Fibroblast of lung (primary cell): ENCODE results near the gene ZFYVE28. TPM values are rescaled to one million over a fixed set of nuclear protein-coding genes. Genes with fewer than 3 reads are reported as not detected.

ENCODE experiments used
- DNase-seq, 2 donors: peaks; one replicate each; pipeline versions ENCODE4 v3.0.0 to v3.0.0-alpha.2; 2010; ENCODE audit warnings: low read depth in 2 of 2
- H2AFZ ChIP-seq: 2 replicates; pipeline ENCODE4 v1.5.1; 2012; ENCODE audit warnings: low read length, control low read depth, inconsistent platforms
- H3K27ac ChIP-seq: 2 replicates; pipeline ENCODE4 v1.5.1; 2011; ENCODE audit warnings: low read length, control low read depth; ENCODE audit not compliant: insufficient read depth
- H3K27me3 ChIP-seq: 2 replicates; pipeline ENCODE4 v1.5.1; 2011; ENCODE audit warnings: mild to moderate bottlenecking, low read length; ENCODE audit not compliant: control insufficient read depth, insufficient read depth
- H3K36me3 ChIP-seq: 2 replicates; pipeline ENCODE4 v1.5.1; 2011; ENCODE audit warnings: low read length; ENCODE audit not compliant: control insufficient read depth, insufficient read depth
- H3K4me1 ChIP-seq: 2 replicates; pipeline ENCODE4 v1.5.1; 2011; ENCODE audit warnings: low read length; ENCODE audit not compliant: control insufficient read depth, insufficient read depth; ENCODE audit errors: extremely low read depth
- H3K4me2 ChIP-seq: 2 replicates; pipeline ENCODE4 v1.5.1; 2011; ENCODE audit warnings: low read length, control low read depth; ENCODE audit not compliant: insufficient read depth; ENCODE audit errors: extremely low read depth
- H3K4me3 ChIP-seq, 4 experiments: fragments of 200-600 bp in 1 of 4; sonication (generic) in 1 of 4; replicated peaks in 1 of 4; 2 replicates each; pipeline ENCODE4 v1.5.1; 2011 to 2016; ENCODE audit warnings: low read length in 4 of 4, low read depth in 3 of 4, mild to moderate bottlenecking in 3 of 4, control low read depth in 2 of 4, inconsistent platforms in 1 of 4, mixed read lengths in 1 of 4; ENCODE audit not compliant: insufficient read depth in 1 of 4; ENCODE audit errors: control extremely low read depth in 1 of 4
- H3K79me2 ChIP-seq: 2 replicates; pipeline ENCODE4 v1.5.1; 2012; ENCODE audit warnings: mild to moderate bottlenecking, low read length, inconsistent platforms; ENCODE audit not compliant: control insufficient read depth, insufficient read depth
- H3K9ac ChIP-seq: 2 replicates; pipeline ENCODE4 v1.5.1; 2011; ENCODE audit warnings: mild to moderate bottlenecking, low read length, control low read depth; ENCODE audit not compliant: insufficient read depth
- H3K9me3 ChIP-seq: 2 replicates; pipeline ENCODE4 v1.5.1; 2012; ENCODE audit warnings: low read depth, low read length; ENCODE audit not compliant: control insufficient read depth, insufficient read depth
- H4K20me1 ChIP-seq: 2 replicates; pipeline ENCODE4 v1.5.1; 2011; ENCODE audit warnings: low read length; ENCODE audit not compliant: control insufficient read depth, insufficient read depth; ENCODE audit errors: extremely low read depth
- EZH2 ChIP-seq: IDR thresholded peaks from 2 replicates; pipeline ENCODE4 v1.5.1; 2012; ENCODE audit warnings: low read length, control low read depth, mild to moderate bottlenecking; ENCODE audit errors: missing control alignments
- polyA plus RNA-seq, 2 donors: library from polyadenylated mRNA; depleted of rRNA in 1 of 2; stranded (reverse) in 1 of 2; unstranded in 1 of 2; fragments of >200 nt; gene quantifications; 2 replicates each; pipeline ENCODE4 v1.2.1, GENCODE V29; 2011 to 2012; ENCODE audit warnings: missing spikeins in 1 of 2
- total RNA-seq: library from RNA; depleted of rRNA; stranded (reverse); fragments of >200 nt; gene quantifications from 2 replicates; pipeline ENCODE4 v1.2.1, GENCODE V29; 2014
- TF ChIP-seq, protein P1 (sequence below), 2 donors: IDR thresholded peaks in 1 of 2; conservative IDR thresholded peaks in 1 of 2; 1 replicate in 1 of 2; 2 replicates in 1 of 2; pipeline ENCODE4 v1.5.1; 2011 to 2012; ENCODE audit warnings: low read length in 2 of 2, control low read depth in 1 of 2, inconsistent platforms in 1 of 2, low read depth in 1 of 2, mild to moderate bottlenecking in 1 of 2

Gene ZFYVE28
- total and polyA plus RNA-seq, 2 donors (not counting 1 experiment from before 2014, with no cell fraction given) = 2.4 to 11.6 TPM

DNA sequence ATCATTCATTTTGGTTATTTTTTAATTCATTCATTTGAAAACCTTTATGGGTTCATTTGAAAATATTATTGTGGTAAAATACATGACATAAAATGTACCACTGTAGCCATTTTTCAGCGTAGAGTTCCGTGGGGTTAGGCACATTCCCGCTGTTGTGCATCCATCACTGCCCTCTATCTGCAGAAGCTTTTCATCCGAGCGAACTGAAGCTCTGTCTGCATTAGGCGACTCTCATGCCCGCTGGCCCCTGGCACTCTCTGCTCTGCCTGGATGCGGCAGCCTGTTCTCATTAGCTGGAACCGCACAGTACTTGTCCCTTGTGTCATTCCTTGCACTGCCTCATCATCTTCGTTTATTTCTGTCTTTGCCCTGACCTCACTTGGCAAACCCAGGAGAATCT lies 17.9 kb upstream of the ZFYVE28 start:
- no peak for DNase-seq

DNA sequence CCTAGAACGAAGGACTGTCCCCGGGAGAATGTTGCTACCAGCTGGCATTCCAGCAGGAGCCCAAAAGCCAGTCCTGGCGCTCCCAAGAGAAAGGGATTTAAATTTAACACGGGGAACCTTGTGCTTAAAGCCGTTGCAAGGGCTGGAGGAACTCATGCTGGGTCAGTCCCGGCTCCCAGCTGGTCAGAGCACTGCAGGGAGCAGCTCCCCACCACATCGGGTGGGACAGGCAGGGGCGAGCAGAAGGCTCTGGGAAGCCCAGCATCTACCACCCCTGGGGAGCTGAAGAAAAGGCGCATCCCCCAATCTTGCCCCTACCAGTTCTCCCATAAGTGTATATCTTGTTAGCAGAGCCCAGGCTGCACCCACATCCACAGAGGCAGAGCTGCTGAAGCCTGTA lies 16.0 kb upstream of the ZFYVE28 start:
- no peaks in the 10 kb centered on the region for H4K20me1 ChIP-seq
- H3K9me3 ChIP-seq = no peaks in the 10 kb centered on the region
- no peaks in the 10 kb centered on the region for H3K36me3 ChIP-seq
- no peak overlapping the region for H3K4me2 ChIP-seq
- no peaks in the 10 kb centered on the region for H3K79me2 ChIP-seq
- no peaks in the 10 kb centered on the region for H3K27me3 ChIP-seq
- DNase-seq = no peak
- TF ChIP-seq, protein P1, sequence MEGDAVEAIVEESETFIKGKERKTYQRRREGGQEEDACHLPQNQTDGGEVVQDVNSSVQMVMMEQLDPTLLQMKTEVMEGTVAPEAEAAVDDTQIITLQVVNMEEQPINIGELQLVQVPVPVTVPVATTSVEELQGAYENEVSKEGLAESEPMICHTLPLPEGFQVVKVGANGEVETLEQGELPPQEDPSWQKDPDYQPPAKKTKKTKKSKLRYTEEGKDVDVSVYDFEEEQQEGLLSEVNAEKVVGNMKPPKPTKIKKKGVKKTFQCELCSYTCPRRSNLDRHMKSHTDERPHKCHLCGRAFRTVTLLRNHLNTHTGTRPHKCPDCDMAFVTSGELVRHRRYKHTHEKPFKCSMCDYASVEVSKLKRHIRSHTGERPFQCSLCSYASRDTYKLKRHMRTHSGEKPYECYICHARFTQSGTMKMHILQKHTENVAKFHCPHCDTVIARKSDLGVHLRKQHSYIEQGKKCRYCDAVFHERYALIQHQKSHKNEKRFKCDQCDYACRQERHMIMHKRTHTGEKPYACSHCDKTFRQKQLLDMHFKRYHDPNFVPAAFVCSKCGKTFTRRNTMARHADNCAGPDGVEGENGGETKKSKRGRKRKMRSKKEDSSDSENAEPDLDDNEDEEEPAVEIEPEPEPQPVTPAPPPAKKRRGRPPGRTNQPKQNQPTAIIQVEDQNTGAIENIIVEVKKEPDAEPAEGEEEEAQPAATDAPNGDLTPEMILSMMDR (conservative IDR thresholded peaks at IDR 0.05 in 1 of 2, IDR thresholded peaks at IDR 0.05 in 1 of 2; ENCODE audit: low read depth in 1 of 2, low read length in 2 of 2) = no peak
- TF ChIP-seq EZH2 = no peak
- no peak overlapping the region for H3K27ac ChIP-seq
- no peak overlapping the region for H2AFZ ChIP-seq
- H3K4me3 ChIP-seq = no peak overlapping the region
- no peak overlapping the region for H3K9ac ChIP-seq
- no peaks in the 10 kb centered on the region for H3K4me1 ChIP-seq

More for the DNA sequence above, 17.9 kb upstream of the ZFYVE28 start:
- Histone ChIP-seq H3K4me3 (no peak overlapping the region), H3K9ac (no peak overlapping the region), H3K27ac (no peak overlapping the region), H3K9me3 (no peaks in the 10 kb centered on the region), H2AFZ (no peak overlapping the region), H3K4me2 (no peak overlapping the region), H3K27me3 (no peaks in the 10 kb centered on the region), H3K79me2 (no peaks in the 10 kb centered on the region), H4K20me1 (no peaks in the 10 kb centered on the region), H3K4me1 (no peaks in the 10 kb centered on the region), H3K36me3 (no peaks in the 10 kb centered on the region)
- no peak for TF ChIP-seq EZH2
- TF ChIP-seq, protein P1 (conservative IDR thresholded peaks at IDR 0.05 in 1 of 2, IDR thresholded peaks at IDR 0.05 in 1 of 2; ENCODE audit: low read depth in 1 of 2, low read length in 2 of 2) = peak in 1 of 2 donors; percentile 36

DNA sequence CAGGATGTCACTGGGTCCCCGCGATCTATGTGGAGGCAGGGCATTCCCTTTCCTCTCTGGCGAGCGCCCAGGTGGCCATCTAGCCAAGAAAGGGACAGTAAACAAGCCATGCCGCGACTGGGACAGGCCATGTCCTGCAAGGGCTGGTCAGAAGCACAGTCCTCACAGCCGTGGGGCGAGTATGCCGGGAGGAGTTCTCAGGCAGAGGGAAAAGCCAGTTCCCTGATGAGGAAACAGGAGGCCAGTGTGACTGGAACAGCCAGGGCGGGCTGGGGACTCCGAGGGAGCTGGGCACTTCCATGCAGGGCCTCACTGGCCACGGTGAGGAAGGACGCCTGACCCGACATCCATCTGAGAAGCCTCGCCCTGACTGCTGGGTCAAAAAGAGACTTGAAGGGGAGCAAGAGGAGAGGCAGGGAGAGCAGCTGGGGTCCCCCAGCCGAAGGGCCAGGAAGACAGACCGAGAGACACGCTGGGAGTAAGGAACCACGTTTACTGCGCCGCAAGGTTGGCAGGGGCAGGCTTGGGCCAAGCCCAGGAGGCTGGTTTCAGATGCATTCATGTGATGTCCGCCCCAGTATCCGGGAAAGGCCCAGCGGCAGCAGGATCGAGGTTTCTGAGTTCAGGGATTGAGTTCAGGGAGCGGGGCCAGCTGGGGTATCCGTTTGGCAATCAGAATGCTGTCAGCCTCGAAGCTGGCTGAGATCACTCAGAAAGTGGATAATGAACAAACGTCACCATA lies 15.3 kb upstream of the ZFYVE28 start:
- Histone ChIP-seq H3K79me2 (no peaks in the 10 kb centered on the region), H2AFZ (no peak overlapping the region), H3K36me3 (no peaks in the 10 kb centered on the region), H3K4me1 (no peaks in the 10 kb centered on the region), H4K20me1 (no peaks in the 10 kb centered on the region), H3K4me3 (no peak overlapping the region), H3K9ac (no peak overlapping the region), H3K27ac (no peak overlapping the region), H3K9me3 (no peaks in the 10 kb centered on the region), H3K4me2 (no peak overlapping the region), H3K27me3 (no peaks in the 10 kb centered on the region)
- no peak for DNase-seq
- TF ChIP-seq, protein P1 (conservative IDR thresholded peaks at IDR 0.05 in 1 of 2, IDR thresholded peaks at IDR 0.05 in 1 of 2; ENCODE audit: low read depth in 1 of 2, low read length in 2 of 2) = no peak
- TF ChIP-seq EZH2 = no peak
